Effector CD8-positive, alpha-beta T cell (primary cell): ENCODE results near the gene PPP1R26.

Experiments used
- DNase-seq: peaks from one replicate; lab custom pipeline; 2025; lab: John Stamatoyannopoulos, UW

PPP1R26 gene

DNA sequence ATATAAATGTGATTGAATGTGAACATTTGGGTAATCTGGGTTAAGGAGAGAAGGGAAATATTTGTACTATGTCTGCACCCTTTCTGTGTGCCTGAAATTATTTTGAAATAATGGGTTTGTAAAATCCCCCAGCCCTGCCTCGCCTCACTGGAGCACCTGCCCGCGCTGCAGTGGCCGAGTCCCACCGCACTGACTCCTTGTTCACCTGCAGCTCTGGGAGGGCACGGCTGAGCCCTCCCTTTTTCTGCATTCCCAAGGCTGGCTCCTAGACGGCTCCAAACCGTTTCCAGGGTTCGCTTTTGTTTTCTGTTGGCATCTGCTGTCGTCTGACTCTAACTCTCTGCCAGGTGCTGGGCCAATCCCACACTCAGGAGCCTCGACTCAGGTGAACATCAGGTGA lies 17.6 kb upstream of the PPP1R26 start:
- DNase-seq: no peak

DNA sequence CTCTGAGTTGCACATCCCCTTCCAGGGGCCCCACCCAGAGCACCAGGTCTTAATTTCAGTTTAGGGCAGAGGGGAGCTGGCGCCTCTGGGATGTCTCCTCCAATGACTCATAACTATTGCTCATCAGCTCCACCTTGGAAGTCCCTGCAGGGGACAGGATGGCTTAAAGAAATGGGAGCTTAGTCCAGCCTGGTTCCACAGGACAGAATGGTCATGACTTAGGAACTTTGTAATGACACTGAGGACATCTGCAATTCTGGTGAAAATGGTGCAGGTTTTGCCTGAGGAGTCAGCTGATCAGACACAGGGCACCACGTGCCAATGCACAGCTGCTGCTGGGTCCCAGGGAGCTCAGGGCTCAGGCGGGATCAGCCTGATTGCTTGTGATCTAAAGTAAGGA lies 16.4 kb upstream of the PPP1R26 start:
- no peak for DNase-seq

DNA sequence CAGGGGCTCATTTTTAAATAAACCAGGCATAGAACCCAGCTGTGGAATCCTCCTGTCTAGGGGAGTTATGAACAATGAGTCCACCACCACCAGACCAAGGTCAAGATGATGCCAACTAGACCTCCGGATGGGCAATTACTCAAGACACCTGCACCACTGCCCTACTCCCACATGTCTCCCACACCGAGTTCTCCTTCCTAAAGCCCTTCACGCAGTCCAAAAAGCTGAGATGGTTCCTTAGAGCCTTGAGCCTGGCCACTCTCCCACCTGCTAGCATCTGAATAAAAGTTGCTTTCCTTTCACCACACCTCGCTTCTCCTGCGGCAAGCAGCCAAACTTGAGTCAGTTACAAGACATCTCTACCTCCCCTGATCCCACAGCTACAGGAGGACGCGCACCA lies 15.4 kb upstream of the PPP1R26 start:
- DNase-seq: no peak

DNA sequence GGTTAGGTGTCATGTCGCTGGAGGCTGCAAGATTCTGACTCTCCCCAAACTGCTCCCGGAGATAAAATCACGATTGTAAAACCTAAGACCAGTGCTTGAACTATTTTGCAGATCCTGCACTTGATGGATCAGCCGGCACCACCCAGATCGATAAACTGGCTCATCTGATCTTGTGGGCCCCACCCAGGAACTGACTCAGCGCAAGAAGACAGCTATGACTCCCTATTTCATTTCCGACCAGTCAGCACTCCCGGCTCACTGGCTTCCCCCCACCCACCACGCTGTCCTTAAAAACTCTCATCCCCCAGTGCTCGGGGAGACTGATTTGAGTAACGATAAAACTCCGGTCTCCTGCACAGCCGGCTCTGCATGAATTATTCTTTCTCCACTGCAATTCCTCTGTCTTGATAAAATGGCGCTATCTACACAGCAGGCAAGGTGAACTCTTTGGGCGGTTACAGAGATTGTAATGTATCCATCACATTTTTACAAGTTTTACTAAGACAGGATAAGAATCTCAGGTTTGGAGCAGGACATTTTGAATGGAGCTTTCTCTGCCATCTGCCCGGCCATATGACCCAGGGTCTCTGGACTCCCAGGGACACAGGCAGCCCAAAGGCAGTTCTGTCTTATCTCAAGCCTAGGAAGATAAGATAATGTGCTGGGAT lies 10.6 kb upstream of the PPP1R26 start:
- DNase-seq: no peak

DNA sequence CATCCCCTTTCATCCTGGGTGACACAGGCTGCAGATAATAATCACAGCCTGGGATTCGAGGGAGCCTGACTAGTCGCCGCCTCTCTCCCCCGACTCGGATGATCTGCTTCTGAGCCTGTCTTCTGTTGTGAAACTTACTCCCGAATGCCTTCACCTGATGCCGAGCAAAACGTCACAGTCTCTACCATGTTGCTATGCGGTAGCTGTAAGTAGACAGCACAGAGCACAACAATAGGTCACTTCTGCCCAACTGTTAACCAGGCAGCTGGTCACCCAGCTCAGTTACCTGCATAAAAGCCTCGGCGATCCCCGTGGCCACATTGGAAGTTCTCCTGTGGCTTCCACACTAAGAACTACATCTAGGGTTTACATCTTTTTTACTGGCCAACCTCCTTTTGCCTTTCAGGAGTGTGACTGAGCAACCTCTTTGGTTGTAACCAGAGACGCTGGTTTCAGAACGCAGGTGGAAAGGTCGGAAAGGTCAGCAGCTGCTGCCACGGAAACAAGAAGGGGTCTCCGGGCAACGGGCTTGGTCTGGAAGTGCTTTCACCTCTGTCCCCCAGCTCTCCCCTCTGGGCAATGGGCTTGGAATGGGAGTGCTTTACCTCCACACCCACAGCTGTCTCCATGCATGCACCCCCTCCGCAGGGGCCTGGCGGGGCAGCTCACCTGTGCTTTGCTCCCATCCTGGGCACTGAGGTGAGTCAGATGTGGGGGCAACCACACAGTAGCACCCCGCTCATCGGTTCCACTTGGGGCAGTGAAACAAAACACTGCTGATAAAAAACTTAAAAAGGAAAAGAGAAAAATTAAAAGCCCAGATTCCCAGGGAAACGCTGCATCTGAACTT lies 7.6 kb upstream of the PPP1R26 start:
- no peak for DNase-seq

DNA sequence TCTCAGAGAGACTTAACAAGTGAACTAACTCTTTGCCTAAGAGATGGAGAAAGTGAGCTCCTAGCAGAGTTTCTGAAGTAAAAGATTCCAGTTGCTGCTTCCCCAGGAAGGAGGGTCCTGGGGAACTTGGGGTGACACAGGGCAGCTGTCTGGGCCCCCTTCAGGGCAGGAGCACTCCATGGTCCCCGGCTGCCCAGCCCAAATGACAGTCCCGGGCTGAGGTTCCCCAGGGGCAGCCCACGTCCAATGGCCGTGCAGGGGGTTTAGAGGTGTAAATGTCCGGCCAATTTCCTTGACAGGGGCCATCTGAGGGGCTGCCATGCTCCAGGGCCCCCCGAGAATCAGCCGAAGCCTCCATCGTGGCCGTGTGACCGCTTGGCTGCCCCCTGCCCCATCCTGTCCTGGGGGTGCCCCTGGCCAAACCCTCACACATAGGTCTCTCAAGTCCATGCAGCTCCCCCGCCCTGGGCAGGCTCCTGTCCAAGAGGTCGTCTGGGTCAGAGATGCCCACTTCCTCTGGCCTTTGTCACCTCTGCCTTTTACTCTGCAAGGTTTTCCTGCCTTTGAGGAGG lies 5.5 kb upstream of the PPP1R26 start:
- DNase-seq: no peak

DNA sequence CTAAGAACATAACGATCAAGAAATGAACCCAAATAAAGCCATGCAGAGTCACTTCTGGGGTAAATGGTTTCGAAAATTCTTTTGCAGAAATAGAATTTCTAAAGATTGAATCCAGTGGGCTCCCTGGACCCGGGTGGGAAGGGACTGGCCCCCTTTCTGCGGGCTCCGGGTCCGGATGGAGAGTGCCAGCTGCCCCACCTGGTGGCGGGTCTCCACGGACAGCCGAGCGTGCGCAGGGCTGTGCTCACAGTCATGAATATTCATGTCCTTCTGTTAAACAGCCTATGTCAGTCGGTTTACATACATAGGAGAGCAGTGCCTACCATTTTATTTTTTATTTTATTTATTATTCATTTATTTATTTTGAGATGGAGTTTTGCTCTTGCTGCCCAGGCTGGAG lies 4.7 kb upstream of the PPP1R26 start:
- DNase-seq: no peak

DNA sequence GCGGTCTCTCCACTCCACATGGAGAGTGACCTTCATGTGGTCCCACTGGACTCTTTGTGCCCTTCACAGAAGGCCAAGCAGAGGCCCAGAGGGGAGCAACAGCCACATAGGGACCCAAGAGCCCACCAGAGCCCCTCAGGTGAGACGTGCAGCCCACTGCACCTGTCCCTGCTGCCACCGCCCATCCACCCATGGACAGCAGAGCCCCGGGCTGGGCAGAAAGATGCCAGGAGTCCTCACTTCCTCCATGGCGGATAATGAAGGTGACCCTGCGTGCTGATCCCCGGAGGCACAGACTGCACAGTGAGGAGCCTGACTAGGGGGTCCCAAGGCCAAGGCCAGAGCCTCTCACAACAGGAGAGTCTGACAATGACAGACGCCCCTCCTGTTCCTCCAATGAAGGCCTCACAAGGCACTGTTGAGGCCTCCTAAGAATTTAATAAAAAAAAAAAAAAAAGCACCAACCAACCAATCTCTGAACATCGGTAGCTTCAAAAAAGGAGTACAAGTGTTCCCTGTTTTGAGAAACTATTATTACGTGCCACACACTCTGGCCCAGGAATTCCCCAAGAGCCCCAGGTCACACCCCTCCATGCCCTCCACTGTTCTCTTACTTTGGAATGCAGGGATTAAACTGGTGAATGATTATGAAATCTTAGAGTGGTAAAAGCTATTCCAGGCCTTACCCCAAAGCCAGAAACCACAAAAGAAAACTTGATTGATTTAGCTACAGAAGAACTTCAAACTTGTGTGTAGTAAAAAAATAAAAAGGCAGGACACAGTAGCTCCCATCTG lies 2.8 kb upstream of the PPP1R26 start:
- no peak for DNase-seq

DNA sequence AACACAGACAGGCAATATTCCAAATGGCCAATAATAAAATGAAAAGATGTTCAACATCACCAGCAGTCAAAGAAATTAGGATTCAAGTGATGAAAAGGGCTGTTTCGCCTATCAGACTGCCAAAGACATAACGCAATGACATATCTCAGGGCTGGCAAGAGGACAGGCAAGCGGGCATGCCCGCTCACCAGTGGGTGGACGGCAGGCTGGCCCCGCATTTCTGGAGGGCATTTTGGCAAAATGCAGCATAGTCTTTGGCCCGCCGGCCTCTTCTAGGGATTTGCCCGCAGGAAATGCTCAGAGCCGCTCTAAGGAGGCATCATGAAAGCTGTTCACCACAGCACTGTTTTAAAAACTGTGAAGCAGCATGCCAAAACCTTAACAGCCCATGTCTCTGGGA lies 1.4 kb upstream of the PPP1R26 start:
- DNase-seq: no peak

DNA sequence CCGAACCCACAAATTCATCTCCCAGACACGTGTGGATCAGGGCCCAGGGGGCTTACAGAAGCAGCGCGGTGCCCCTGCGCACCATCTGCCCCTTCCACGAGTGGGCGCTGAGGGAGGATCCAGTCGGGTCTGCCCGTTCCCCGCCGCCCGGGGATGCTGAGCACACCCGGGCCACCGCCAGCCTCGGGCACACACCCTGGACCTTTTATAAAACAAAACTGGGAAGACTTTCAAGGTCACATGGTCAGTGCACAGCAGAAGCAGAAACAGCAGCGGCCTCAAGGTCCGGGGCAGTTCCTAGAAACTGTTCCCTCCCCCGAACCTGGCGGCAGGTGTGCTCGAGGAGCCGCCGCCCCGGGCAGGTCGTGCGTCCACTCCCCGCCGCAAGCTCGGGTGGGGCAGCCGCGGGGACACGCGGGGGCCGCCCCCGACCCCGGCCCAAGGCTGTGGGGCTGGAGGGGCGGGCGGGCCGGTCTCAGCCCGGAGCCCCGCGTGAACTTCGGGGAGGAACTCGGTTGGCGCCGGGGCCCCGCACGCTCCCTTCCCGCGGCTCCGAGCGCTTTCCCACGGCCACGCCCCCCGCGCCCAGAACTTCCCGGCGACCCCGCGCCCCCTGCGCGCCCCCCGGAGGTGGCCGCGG lies 633 bp upstream of the PPP1R26 start:
- no peak for DNase-seq

DNA sequence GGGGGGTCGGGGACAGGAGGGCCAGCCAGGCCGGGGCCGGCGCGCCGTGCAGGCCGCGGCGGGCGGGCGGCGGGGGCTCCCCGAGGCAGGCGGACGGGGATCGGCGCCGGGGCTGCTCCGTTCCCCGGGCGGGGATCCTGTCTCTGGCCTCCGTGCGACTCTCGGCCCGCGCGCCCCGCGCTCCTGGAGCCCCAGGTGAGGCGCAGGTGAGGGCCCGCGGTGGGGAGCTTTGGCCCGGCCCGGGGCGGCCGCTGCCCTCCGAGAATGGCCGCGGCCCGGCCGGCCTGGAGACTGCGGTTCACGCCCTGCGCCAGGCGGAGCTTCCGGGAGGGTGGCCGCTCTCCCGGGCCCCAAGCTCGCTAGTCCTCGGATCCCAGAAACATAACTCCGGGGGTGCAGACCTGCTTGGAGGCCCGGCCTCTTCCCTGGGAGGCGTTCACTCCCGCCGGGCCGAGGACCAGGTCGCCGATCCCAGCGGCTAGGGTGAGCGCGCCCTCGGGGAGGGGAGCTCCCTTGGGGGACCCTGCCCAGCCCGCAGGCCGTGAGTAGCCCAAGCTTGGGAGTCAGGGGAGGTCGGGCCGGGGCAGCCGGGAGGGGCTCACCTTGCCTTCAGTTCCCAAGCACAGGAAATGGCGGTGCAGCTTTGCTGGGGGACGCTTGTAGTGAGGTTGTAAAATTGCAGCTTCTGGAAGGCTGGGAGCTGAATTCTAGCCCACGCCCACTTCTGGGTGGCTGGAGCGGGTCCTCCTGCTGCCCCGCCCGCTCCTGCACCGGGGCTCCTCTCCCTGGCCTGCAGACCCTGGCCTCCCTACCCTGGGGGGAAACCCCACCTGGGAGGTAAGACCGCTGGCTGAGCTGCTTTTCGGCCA lies 723 bp downstream of the PPP1R26 start:
- DNase-seq: no peak

DNA sequence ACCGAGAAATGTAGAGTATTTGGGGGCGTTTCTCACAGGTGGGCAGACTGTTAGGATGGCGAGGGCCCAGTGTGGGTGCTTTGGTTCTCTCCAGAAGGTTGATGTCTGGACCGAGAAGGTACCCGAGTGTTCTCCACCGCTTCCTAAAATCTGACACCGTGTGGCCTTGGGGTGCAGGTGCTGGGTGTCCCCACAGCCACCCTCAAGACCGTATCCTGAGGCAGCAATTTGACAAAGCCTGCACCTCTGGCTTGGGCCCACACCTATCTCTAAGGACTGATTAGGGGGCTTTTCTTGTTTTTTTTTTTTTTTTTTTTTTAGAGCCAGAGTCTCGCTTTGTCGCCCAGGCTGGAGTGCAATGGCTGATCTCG lies 1.3 kb downstream of the PPP1R26 start:
- DNase-seq: no peak

DNA sequence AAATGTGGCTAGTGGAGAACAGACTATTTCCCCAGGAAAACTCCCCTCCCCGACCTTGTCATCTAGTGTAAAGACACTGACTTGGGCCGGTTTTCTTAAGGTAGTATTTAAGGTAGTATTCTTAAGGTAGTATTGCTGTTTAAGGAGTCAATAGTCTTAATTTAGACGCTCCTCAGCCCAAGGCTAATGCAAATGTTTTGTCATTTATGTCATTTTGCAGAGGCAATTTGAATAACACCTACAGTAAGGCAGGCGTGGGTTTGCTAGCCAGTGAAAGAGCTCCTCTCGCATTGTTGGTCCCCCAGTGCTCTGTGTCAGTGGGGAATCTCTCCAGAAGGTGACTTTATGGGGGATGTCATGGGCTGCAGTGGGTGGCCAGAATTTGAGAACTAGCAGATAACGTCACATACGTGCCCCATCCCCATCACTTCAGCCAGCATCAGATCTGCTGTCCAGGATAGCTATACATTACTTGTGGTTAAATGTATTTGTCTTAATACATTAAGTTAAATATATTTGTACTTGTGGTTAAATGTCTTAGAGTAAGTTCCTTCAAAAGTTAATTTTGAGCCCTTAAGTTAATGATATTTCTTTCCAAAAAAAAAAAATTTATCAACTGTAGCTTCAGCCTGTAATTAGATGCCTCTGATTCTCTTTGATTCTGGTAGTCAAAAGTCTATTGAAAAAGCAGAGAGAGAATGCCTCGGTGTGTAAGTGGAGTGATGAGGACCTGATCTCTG lies 2.6 kb downstream of the PPP1R26 start:
- DNase-seq: no peak

DNA sequence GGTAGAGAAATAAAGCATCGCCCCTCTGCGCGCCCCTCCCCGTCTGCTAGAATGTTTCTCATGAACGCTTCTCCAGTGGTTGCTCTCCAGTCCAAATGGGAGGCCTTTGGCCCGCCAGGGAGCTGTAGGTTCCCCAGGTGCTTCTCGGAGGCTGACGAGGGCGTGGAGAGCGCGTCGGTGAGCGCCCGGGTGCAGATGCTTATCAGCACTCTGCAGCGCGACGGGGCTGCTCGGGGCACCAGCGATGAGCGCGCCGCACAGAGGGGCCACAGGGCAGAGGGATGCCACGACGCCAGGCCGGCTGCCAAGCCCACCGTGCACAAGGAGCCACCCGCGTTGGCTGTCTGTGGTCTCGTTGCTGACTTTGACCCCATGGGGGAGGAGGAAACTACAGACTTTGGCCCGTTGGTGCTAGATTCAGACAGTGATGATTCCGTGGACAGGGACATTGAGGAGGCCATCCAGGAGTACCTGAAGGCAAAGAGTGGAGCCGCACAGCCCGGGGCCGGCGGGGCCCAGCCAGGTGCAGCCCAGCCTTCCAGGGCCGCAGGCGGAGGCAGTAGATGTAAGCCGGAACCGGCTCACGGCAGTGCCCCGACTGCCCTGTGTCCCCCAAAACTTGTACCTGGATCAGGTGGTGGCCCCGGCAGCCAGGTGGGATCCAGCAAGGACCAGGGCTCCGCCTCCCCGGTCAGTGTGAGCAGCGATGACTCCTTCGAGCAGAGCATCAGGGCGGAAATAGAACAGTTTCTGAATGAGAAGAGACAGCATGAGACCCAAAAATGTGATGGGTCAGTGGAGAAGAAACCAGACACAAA lies 5.1 kb downstream of the PPP1R26 start:
- DNase-seq: no peak

DNA sequence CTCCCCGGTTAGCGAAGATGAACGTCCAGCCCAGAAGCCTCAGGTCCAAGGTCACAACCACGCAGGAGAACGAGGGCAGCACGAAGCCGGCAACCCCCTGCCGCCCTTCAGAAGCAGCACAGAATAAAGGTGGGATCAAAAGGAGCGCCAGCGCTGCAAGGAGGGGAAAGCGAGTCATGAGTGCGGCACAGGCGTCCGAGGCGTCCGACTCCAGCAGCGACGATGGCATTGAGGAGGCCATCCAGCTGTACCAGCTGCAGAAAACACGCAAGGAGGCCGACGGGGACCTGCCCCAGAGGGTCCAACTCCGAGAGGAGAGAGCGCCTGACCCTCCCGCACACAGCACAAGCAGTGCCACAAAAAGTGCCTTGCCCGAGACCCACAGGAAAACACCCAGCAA lies 5.8 kb downstream of the PPP1R26 start:
- no peak for DNase-seq

DNA sequence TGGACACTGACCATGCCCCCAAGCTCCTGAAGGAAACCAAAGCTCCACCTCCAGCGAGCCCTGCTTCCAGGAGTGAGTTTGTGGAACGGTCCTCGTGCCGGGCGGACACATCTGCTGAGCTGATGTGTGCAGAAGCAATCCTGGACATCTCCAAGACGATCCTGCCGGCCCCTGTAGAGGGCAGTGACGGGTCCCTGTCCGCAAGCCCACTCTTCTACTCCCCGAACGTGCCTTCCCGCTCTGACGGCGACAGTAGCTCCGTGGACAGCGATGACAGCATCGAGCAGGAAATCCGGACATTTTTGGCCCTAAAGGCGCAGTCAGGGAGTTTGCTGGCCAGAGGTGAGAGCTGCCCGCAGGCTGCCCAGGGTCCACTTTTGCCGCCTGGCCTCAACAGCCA lies 6.2 kb downstream of the PPP1R26 start:
- no peak for DNase-seq

DNA sequence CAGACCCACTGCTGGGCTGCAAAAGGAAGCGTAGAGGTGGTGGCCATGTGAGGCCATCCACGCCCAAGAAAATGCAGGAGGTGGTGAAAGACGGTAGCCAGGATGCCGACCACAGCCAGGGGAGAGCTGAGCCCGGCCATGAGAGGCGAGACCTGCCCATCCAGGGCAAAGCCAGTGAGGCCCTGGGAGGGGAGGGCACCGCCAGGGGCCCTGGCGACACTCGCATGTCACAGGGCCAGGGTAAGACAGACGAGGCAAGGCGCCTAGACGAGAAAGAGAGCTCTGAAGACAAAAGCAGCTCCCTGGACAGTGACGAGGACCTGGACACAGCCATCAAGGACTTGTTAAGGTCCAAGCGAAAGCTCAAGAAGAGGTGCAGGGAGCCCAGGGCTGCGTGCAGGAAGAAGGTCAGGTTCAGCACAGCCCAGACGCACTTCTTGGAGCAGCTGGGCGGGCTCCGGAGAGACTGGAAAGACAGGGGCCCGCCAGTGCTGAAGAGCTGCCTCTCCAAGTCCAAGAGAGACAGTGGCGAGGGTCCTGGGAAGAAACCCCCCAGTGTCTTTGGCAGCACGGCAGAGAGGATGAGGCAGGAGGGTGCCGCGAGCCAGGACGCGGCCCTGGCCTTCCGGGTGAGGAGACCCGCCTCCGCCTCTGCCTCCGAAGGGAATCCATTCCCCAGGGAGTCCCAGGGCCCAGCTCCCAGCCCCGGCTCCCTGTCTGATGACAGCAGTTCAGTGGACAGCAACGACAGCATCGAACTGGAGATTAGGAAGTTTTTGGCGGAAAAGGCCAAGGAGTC lies 6.9 kb downstream of the PPP1R26 start:
- DNase-seq: no peak

DNA sequence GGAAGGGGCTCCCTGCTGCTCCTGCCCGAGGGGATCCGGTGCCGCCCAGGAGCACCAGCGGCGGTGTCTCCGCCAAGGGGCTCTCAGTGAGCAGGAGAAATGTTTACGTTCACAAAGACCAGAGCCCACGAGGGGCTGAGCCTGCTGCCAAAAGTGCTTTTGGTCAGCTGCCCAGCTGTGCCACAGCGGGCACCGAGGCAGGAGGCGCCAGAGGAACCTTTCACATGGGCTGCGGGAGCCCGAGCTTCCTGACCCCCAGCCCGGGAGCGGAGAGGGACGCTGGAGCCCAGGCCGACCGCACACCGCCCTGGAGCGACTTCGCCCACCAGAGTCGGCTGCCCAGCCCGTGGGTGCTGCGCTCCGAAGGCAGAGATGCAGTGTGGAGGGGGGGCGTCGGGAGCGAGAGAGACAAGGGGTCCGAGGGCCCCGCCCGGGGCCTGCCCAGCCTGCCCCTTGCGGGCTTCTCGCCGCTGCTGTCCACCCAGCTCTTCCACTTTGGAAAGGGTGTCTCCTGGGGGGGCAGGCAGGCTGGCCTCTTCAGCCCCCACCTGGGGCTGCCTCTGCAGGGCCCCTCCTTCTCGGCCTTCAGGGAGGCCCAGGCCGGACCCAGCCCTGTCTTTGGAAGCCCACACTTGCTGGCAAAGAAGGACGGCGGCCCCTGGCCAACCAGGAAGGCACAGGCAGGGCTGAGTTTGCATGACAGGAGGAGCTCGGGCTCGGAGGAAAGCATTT lies 7.9 kb downstream of the PPP1R26 start:
- DNase-seq: no peak
